Neuron (in vitro differentiated cells): ENCODE results near the gene FBXO10.
"Not testable (repeated sequence)": the region's sequence is repeated elsewhere in the genome, so short reads cannot be mapped to it uniquely, and the experiment has no call there.

Experiments
- H2AFZ ChIP-seq: one replicate; pipeline ENCODE4 v1.6.1; 2013; ENCODE audit warnings: low read depth, mild to moderate bottlenecking, inconsistent platforms, low read length, moderate library complexity
- H3K27me3 ChIP-seq: one replicate; pipeline ENCODE4 v1.6.1; 2013; ENCODE audit warnings: low read length; ENCODE audit not compliant: insufficient read depth
- H3K36me3 ChIP-seq: one replicate; pipeline ENCODE4 v1.6.1; 2013; ENCODE audit warnings: low read length; ENCODE audit not compliant: insufficient read depth
- H3K4me1 ChIP-seq: one replicate; pipeline ENCODE4 v1.6.1; 2013; ENCODE audit warnings: low read length; ENCODE audit not compliant: insufficient read depth
- H3K4me3 ChIP-seq: 2 replicates; pipeline ENCODE4 v1.5.1; 2013; ENCODE audit warnings: mild to moderate bottlenecking, low read length, moderate library complexity
- H3K9me3 ChIP-seq: one replicate; pipeline ENCODE4 v1.6.1; 2013; ENCODE audit warnings: low read length

The FBXO10 gene

GRCh38 chr9:37538099-37538498, 38.1 kb downstream of the FBXO10 start:
- Histone ChIP-seq H3K27me3 (no peaks in the 10 kb centered on the region), H3K9me3 (no peaks in the 10 kb centered on the region), H2AFZ (no peak overlapping the region), H3K4me1 (no peaks in the 10 kb centered on the region), H3K36me3 (peaks cover 48% of the 10 kb centered on the region), H3K4me3 (no peak overlapping the region)

DNA sequence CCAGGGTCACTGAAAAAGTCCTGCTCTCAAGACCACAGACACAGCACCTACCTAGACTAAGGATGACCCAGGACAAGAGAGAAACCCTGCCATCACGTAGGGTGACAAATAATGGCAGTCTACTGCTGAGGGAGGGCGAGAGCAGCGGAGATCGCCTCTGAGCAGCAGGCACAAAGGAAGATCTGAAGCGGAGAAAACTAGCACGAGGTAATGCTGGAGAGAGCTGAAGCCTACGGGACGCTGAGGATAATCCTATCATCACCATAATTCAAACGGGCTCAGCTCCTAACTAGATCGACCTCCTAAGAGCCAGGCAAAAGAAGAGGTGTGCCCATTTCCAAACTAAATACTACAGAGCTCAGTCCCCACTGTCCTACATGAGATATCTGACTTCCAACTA, 41.3 kb downstream of the FBXO10 start:
- no peaks in the 10 kb centered on the region for H3K9me3 ChIP-seq
- H3K27me3 ChIP-seq = no peaks in the 10 kb centered on the region
- no peak overlapping the region for H3K4me3 ChIP-seq
- H3K4me1 ChIP-seq = no peaks in the 10 kb centered on the region
- H3K36me3 ChIP-seq = peaks cover 49% of the 10 kb centered on the region
- H2AFZ ChIP-seq = no peak overlapping the region

- H3K27me3 ChIP-seq = no peaks in the 10 kb centered on the region
- H3K9me3 ChIP-seq = no peaks in the 10 kb centered on the region
- no peaks in the 10 kb centered on the region for H3K4me1 ChIP-seq
- no peak overlapping the region for H3K4me3 ChIP-seq
- H3K36me3 ChIP-seq = peaks cover 45% of the 10 kb centered on the region
- H2AFZ ChIP-seq = no peak overlapping the region
These were observed 41.8 kb downstream of the FBXO10 start for GRCh38 chr9:37534412-37534811.

DNA sequence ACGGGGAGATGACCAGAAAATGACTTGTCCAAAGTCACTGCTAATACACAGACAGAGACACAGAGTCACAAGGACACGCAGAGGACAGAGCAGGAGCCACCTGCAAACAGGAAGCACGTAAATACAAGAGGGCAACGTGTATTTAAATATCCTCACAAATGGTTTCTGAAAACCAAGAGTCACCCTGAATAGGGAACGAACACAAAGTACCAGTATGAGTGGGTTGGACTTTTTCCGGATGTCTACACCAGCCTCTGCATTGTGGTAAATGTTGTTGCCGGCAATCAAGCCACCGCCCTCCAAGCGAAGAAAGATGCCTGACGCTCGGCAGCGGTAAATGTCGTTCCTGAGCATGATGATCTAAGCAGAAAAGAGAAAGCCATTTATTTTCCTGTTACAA, 44.5 kb downstream of the FBXO10 start:
- Histone ChIP-seq H3K27me3 (no peaks in the 10 kb centered on the region), H3K9me3 (peaks cover 1% of the 10 kb centered on the region), H3K36me3 (peaks cover 48% of the 10 kb centered on the region), H3K4me1 (no peaks in the 10 kb centered on the region), H3K4me3 (no peak overlapping the region), H2AFZ (no peak overlapping the region)

GRCh38 chr9:37528652-37529471, 47.3 kb downstream of the FBXO10 start:
- peaks cover 61% of the 10 kb centered on the region for H3K36me3 ChIP-seq
- H2AFZ ChIP-seq = no peak overlapping the region
- no peaks in the 10 kb centered on the region for H3K4me1 ChIP-seq
- peaks cover 1% of the 10 kb centered on the region for H3K9me3 ChIP-seq
- no peaks in the 10 kb centered on the region for H3K27me3 ChIP-seq
- H3K4me3 ChIP-seq = no peak overlapping the region

GRCh38 chr9:37523916-37524315, 52.3 kb downstream of the FBXO10 start:
- Histone ChIP-seq H2AFZ (no peak overlapping the region), H3K36me3 (peaks cover 74% of the 10 kb centered on the region), H3K27me3 (no peaks in the 10 kb centered on the region)

DNA sequence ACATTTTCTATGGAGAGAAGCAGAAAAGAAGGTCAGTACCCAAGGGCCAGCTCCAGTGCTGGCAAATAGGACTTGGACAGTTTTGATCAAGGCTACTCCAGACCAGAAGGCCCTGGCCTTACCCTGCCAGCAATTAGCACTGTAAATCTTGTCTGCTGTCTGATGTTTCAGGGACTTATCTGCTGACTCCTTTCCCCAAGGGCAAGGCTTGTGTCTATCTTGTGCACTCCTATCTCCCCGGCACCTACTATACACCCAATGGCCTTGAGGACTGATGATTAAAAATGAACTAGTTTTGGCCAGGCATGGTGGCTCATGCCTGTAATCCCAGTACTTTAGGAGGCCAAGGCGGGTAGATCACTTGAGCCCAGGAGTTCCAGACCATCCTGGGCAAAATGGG, 53.2 kb downstream of the FBXO10 start:
- Histone ChIP-seq H2AFZ (no peak overlapping the region), H3K4me3 (no peak overlapping the region), H3K4me1 (no peaks in the 10 kb centered on the region), H3K27me3 (no peaks in the 10 kb centered on the region), H3K36me3 (peaks cover 71% of the 10 kb centered on the region), H3K9me3 (peaks cover 1% of the 10 kb centered on the region)

More at GRCh38 chr9:37523916-37524315, 52.3 kb downstream of the FBXO10 start:
- Histone ChIP-seq H3K9me3 (peaks cover 1% of the 10 kb centered on the region), H3K4me1 (no peaks in the 10 kb centered on the region), H3K4me3 (no peak overlapping the region)

DNA sequence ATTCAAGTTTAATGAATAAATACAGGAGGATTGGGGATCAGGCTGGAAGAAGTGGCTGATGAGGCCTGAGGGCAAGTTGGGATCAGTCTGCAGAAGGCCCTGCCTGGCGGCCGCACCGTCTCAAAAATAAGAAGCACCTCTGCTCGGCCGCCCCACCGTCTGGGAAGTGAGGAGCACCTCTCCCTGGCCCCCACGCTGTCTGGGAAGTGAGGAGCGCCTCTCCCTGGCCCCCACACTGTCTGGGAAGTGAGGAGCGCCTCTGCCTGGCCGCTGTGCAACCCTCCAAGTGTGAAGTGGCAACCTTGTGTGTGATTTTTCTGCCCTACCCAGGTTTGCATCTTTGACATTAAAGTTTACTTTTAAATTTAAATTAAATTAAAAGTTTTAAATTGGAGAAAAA, 55.1 kb downstream of the FBXO10 start:
- Histone ChIP-seq H3K36me3 (peaks cover 64% of the 10 kb centered on the region), H3K4me3 (no peak overlapping the region), H2AFZ (no peak overlapping the region), H3K4me1 (no peaks in the 10 kb centered on the region), H3K27me3 (no peaks in the 10 kb centered on the region), H3K9me3 (no peaks in the 10 kb centered on the region)

GRCh38 chr9:37520641-37521040, 55.5 kb downstream of the FBXO10 start:
- Histone ChIP-seq H3K4me1 (no peaks in the 10 kb centered on the region), H3K27me3 (no peaks in the 10 kb centered on the region), H3K36me3 (peaks cover 62% of the 10 kb centered on the region), H2AFZ (no peak overlapping the region), H3K4me3 (no peak overlapping the region), H3K9me3 (no peaks in the 10 kb centered on the region)

GRCh38 chr9:37517923-37518322, 58.3 kb downstream of the FBXO10 start:
- no peaks in the 10 kb centered on the region for H3K9me3 ChIP-seq
- no peak overlapping the region for H3K4me3 ChIP-seq
- no peaks in the 10 kb centered on the region for H3K27me3 ChIP-seq
- H3K36me3 ChIP-seq = peaks cover 43% of the 10 kb centered on the region
- no peak overlapping the region for H2AFZ ChIP-seq
- H3K4me1 ChIP-seq = no peaks in the 10 kb centered on the region

DNA sequence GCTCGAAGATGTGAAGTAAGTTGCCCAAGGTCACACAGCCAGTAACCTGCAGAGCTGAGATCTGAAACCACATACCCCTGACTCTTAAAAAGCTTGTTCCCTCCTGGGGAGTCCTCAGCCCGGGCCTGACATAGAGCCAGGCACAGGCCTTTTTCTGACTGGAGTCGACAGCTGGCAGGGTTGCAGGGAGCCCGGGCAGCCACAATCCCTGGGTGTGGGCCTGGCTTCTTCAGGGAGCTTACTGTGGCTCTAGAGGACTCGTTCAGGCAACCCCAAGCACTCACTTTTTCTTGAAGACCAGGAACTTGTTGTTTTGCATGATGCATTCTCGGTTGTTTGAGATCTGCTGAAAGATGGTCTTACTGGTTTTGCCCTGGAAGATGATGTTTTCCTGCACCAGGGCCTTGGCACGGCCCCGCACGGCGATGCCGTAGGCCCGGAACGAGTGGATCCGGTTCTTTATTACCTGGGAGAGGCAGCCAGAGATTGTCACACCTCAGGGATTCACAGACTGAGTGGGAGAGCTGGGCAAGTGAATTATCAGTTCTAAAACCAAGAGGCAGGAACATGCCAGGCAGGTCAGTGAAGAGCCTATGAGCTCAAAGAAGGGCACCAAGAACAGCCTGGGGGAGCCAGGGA, 60.4 kb downstream of the FBXO10 start:
- Histone ChIP-seq H3K27me3 (no peaks in the 10 kb centered on the region), H3K4me1 (no peaks in the 10 kb centered on the region), H3K4me3 (no peak overlapping the region), H3K9me3 (no peaks in the 10 kb centered on the region), H3K36me3 (peaks cover 42% of the 10 kb centered on the region), H2AFZ (no peak overlapping the region)

GRCh38 chr9:37514999-37515398, 61.2 kb downstream of the FBXO10 start:
- H3K4me1 ChIP-seq = no peaks in the 10 kb centered on the region
- H3K4me3 ChIP-seq = no peak overlapping the region
- peaks cover 39% of the 10 kb centered on the region for H3K36me3 ChIP-seq
- no peak overlapping the region for H2AFZ ChIP-seq
- no peaks in the 10 kb centered on the region for H3K27me3 ChIP-seq
- no peaks in the 10 kb centered on the region for H3K9me3 ChIP-seq

DNA sequence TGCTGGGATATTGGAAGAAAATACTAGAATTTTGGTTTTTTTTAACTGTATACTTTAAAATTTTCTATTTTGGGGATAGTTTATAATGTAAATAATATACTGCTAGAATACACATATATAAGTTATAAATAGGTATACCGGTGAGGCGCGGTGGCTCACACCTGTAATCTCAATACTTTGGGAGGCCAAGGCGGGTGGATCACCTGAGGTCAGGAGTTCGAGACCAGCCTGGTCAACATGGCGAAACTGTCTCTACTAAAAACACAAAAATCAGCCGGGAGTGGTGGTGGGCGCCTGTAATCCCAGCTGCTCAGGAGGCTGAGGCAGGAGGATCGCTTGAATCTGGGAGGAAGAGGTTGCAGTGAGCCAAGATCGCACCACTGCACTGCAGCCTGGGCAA, 61.8 kb downstream of the FBXO10 start:
- not testable (repeated sequence) for H3K9me3 ChIP-seq, H2AFZ ChIP-seq, H3K4me1 ChIP-seq, H3K4me3 ChIP-seq, H3K27me3 ChIP-seq
- H3K36me3 ChIP-seq = peaks cover 37% of the 10 kb centered on the region
